SK-N-SH treated with all-trans-retinoic acid at 6 μM for 48 hours (cell line): ENCODE data around the gene ATP5PD.

Source experiments
- CSDC2 ChIP-seq: fragments of 250-450 bp; sonication (Bioruptor Pico); IDR thresholded peaks from 2 replicates; pipeline ENCODE4 v1.5.0; 2020; ENCODE audit warnings: mild to moderate bottlenecking, moderate library complexity
- PATZ1 ChIP-seq: fragments of 250-450 bp; sonication (Bioruptor Pico); IDR thresholded peaks from 2 replicates; pipeline ENCODE4 v1.8.0; 2020; ENCODE audit warnings: mild to moderate bottlenecking, moderate library complexity, borderline replicate concordance
- TCF4 ChIP-seq: fragments of 250-450 bp; sonication (Bioruptor Pico); IDR thresholded peaks from 2 replicates; pipeline ENCODE4 v1.8.0; 2021; ENCODE audit warnings: mild to moderate bottlenecking, moderate library complexity, borderline replicate concordance
- ZNF565 ChIP-seq: fragments of 450-650 bp; formaldehyde crosslinking; conservative IDR thresholded peaks from 2 replicates; pipeline ENCODE4 v1.5.0; 2020; ENCODE audit warnings: low read depth, mild to moderate bottlenecking, moderate library complexity
- ZNF70 ChIP-seq: fragments of 450-650 bp; formaldehyde crosslinking; IDR thresholded peaks from 2 replicates; pipeline ENCODE4 v1.5.0; 2020; ENCODE audit warnings: mild to moderate bottlenecking, moderate library complexity
- TF ChIP-seq, protein P1 (sequence below): fragments of 250-450 bp; sonication (Bioruptor Pico); IDR thresholded peaks from 2 replicates; pipeline ENCODE4 v1.5.1; 2020; ENCODE audit warnings: low read depth, mild to moderate bottlenecking, moderate library complexity

GRCh38 chr17:75067856-75068255, 21.1 kb upstream of the ATP5PD start:
- no peak for TF ChIP-seq CSDC2 (CRISPR knock-in tag)
- TF ChIP-seq, protein P1, sequence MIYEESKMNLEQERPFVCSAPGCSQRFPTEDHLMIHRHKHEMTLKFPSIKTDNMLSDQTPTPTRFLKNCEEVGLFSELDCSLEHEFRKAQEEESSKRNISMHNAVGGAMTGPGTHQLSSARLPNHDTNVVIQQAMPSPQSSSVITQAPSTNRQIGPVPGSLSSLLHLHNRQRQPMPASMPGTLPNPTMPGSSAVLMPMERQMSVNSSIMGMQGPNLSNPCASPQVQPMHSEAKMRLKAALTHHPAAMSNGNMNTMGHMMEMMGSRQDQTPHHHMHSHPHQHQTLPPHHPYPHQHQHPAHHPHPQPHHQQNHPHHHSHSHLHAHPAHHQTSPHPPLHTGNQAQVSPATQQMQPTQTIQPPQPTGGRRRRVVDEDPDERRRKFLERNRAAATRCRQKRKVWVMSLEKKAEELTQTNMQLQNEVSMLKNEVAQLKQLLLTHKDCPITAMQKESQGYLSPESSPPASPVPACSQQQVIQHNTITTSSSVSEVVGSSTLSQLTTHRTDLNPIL (CRISPR knock-in tag), result no peak
- no peak for TF ChIP-seq TCF4 (CRISPR knock-in tag)
- TF ChIP-seq PATZ1, result no peak
- no peak for TF ChIP-seq ZNF565
- TF ChIP-seq ZNF70 (CRISPR knock-in tag), result no peak
